ENCODE measurements around the gene SAP30L. TPM values are rescaled to one million over a fixed set of nuclear protein-coding genes. Genes with fewer than 3 reads are reported as not detected.

SAP30L gene
- total RNA-seq, 1 donor from 2014 or later = 25.4 TPM

DNA sequence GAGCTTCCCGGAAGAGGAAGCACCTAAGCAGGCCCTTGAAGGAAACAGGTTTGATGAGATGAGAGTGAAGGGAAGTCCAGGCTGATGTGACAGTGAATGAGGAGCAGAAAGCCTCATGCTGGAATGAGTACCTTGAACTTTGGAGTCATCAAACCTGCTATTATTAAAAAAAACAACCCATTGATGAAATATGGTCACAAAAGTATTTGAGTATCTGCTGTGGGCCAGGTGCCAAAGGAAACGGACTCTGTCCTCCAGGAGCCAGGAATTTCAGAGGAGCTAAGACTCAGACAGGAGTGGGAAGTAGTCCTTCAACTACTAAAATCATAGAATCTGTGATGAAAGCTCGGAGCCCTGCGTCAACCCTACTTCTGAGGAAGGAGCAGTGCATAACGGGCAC is 20.4 kb downstream of the SAP30L start:
- DNase-seq = no peak

DNA sequence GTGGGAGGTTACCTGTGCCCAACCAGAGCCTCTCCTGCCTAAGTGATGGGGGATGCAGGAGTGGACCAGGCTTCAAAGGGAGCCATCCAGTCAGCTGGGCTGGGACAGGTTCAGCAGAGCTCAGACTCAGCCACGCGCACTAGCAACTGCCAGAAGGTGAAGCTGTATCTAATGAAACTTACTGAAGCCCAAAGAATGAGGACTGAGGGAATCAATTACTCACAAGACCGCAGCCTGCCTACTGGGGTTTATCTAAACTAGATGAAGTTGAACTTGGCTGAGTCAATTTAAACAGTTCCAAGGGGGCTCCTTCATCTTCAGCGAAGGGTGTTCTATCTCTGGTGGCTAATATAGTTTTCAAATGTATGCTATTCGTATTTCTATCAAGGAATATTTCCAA is 20.9 kb downstream of the SAP30L start:
- no peak for DNase-seq

DNA sequence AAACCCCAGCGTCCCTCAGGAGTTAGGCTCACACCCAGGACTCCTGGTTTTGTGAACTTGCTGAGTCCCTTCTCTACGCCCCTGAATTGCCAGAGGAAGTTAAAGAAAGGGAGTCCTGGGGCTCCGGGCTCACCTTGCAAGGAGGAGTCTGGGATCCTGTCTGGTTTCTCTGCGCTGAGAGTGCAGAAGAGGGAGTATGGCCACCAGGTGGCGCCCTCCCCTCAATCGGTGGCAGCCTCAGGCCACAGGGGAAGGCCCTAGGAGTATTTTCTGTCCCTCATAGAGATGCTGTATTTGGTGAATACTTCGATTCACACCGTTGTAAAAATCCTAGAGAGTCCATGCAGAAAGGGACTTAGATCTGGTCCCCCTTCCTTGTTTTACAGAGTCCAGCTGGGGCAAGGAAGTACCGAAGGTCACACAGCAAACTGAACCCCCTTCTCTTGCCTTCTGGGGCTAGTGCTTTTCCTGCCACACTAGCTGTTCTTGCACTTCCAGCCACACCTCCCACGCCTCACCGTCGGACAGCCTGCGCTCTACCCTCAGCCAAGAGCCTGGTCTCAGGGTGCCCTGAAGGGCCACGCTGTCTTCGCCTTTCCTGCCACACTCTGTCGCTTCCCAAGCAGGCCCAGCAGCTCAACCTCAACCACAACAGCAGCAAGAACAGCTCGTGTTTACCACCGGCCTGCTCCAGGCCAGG is 22.0 kb downstream of the SAP30L start:
- peak; percentile 43 for DNase-seq

DNA sequence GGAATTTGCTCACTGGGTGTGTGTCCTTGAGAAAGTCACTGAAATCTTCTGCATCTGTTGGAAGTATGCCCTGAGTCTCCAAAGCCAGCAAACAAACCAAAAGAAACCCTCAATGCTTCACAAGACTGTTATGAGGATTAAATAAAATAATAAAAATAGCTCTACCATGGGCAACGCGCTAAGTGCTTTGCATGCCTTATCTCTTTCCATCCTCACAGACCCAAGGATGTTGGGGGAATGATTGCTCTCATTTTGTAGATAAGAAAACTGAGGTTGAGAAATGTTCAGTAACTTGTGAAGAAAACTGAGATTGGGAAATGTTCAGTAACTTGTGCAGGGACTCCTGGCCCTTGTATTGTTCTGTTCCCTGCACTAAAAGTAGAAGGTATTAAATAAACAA is 24.3 kb downstream of the SAP30L start:
- DNase-seq = no peak

DNA sequence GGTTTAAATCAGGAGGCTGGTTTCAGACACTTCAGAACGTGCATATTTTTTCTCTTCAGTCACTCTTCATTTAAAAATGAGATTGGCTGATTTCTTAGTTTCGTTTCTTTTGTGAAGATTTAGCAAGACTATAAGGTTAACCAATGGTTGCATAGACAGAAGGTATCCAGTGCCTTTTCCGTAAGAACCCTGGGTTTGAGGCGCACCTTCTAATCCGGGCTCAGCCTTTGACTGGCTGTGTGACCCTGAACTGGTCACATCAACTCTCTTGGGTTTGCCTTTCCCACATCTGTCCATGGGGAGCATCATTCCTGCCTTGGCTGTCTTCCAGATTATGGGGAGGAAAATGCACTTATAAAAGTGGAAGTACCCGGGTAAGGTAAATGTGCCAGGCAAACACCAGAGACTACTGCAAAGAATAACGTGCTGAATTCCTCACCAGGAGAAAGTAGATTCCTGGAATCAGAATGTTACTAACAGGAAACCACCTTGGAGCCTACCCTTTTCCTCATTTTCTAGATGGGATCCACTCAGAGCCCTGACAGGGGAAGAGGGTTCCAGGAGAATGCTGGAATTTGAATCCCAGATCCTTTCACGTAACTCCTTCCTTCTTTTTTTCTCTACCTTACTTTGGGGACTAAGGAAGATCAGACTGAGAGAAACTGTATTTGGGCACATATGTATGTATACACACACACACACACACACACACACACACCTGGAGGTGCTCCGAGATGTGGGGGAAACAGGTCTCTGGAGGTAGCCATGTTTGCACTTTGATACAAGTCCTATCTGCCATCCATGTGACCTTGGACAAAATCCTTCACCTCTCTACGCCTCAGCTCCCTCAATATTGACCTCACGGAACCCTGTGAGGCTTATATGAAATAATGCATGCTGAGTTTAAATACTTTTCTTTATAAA is 25.4 kb downstream of the SAP30L start:
- no peak for DNase-seq

DNA sequence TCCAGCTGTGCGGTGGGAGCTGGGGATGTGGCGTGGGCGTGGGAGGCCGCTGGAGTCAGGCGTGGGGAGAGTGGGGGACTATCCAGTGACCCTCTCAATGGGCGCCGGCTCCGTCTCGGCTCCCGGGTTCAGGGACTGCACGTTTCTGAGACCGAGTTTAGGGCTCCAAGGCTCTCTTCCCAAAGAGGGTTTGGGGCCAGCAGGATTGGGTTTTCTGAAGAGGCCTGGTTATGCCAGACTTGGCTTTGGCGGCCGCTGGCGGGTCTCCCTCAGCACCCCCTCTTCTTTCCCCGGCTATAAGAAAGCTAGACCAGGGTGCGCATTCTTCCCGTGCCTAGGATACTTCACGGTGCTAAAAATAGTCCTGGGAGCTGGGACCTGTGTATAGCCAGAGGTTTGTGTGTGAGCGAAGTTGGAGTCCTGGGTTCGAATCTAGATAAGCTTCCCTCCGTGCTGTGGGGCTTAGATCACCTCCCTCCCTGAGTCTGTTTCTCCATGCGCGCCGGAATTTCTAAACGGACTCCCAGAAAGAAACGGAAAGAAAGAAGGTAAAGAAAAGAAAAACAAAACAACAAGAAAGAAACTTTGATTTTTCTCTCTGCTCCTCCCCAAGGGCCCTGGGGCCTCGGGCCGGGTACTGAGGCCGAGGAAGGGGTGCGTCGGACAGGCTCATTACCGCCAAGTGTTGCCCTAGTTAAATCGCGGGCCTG is 27.2 kb downstream of the SAP30L start:
- no peak for DNase-seq

DNA sequence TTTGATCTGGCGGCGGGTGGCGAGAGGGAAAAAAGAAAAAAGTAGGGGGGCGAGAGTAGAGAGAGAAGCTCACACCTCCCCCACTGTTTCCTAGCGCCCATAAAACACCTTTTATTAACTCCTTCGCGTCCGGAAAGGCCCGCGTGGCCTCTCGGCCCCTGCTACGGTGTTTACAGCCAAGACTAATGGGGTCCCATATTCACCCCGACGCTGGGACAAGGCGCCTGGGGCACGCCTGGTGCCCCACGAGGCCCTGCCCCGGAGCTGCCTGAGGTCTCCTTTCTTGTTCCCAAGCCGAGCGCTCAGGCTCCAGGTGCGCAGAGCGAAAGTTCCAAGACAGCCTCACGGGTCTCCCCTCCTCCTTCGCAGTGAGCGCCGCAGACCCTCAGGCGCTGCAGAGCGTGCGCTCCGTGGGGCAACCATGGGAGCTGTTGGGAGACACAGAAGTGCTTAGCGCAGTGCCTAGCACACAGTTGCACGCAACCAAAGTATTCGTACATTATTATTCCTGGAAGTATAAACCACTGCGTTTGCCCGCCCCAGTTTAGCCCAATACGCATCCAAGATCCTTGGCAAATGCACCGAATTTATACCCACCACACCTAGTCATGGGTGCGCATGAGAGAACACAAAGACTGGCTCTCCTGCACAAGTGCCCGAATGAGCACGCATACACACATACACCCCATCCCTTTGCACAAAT is 27.9 kb downstream of the SAP30L start:
- DNase-seq = no peak

DNA sequence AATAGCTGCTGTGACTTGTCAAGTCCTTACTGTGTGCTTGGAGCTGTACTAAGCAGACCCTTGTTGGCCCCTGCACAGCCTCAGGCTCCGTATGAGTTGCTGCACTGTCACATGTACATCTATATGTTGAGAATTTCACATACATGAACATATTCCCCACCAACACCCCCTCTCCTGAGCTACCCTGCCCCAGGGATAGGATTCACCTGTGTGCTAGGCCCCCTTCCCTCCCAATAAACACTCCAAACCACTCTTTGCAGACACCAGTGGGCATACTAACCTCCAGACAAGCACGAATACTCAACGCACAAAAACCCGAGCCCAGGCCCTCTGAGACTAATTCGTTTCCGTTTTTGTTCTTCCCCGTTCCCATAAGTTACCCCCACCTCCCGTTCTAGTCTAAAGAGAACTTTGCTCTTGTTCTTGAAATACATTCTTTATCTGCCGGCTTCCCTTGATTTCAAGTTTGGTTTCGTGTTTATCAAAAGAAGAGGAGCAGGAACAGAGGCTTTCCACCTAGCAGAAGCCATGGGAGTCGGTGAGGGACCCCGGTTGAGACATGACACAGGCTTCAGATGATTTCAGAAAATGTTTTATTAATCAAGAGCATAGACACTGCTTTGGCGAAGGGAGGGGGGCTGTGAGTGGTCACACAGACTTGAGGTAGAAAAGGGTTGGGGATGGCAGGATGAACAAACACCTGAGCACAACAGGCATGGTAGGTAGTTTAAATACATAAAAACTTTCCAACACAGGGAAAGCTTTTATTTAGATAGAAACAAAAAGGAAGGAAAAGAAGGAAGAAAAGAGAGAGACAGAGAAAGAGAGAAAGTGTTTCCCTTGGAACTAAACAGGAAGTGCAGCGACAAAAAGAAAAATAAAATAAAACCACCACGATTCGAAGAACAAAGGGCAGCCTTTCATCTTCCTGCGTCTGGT is 28.9 kb downstream of the SAP30L start:
- no peak for DNase-seq

DNA sequence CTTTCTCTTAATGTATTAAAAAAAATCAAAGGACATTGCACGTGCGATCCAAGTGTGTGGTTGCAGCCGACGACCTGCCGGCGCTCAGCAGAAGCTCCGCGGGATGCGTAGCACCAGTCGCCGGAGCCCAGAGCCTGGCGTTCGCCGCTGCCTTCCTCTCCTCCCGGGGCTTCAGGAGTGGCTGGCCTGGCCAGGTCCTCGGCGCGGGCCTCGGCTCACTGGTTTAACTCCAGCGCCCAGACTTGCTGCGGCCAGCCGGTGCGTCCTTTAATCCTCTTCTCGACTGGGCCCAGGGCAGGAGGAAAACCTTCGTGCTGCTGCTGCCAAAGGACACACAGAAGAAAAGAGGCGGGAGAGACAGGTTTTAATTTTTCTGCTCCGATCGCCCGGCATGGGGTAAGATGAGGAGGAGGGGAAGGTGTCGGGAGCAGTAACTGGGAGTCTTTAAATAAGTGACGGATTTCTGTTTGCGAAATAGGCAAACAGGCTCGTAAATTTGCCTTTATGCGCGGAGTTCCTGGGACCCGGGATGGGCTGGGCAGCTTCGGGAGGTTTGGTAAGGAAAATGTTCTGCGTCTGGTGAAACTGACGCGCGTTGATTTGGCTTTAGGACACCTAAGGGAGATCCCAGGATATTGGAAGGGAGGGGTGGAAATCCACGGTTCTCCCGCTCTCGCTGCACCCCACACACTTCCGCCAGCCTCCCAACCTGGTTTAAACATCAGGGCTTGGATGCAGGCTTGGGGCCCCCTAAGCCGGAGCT is 30.0 kb downstream of the SAP30L start:
- no peak for DNase-seq

DNA sequence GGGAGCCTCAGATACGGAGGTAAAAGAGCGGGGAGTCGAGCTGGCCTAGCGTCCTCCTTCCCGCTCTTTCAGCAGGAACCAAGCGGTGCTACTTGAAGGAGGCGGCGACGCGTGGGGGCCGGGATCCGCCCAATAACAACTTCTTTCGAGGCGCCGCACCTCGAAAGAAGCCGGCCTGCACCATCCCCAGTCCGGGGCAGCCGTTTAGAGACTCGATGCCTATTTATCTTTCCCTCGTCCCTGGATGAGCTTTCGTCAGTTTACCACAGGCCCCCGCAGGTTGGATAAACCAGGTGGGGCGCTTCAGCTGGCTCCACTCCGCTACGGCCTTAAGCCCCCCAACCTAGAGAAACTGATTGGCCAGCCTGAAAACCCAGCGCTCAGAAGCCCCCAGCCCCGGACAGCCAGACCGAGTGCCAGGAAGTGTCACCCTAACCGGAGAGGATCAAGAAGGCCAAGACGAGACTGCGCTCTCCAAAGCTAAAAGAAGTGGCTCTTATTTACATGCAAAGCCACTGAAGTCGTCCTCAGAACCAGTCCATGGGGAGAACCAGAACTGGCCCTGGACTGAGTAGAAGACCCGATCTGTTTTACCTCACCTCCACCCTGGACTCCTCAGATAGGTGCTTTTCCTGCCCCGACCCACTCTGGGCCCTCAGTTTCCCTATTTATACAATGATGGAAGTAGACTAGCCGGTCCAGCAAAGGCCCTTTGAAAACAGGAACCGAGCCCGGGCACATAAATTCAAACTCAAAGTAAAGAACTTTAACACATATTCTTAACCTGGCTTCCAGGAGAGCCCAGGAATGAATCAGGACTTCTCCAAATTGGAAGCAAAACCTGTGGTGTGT is 30.8 kb downstream of the SAP30L start:
- no peak for DNase-seq

DNA sequence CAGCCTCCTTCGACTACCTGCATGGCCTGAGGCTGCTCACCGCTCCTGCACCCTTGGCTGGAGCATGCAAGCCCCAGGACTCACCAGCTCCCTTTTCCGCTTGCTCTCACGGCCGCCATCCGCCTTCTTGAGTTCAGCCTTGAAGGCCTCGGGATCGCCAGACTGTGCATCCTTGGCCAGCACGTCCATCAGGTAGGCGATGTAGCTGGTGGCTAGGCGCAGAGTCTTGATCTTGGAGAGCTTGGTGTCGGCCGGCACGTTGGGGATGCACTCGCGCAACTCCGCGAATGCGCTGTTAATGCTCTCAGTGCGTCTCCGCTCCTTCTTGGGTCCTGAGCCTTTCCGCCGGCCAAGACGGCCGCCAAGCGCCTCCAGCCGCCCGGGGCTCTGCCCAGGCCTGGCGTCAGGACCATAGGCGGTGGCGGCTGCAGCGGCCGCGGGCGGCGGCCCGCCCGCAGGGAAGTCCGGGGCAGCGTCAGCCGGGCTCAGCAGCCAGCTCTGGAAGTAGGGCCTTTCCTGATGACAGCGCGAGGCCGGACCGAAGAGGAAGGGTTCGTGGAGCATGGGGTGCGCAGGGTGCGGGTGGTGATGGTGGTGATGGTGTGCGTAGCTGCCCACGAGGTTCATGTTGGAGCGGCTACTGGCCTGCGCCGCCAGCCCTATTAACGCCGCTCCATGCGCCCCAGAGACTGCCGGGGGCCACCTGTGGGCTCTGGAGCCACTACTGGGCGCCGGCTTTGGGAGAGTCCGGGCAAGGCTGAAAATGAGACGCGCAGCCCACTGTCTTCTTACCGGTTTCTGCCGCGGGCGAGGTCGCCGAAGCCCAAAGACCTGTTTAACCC is 31.8 kb downstream of the SAP30L start:
- no peak for DNase-seq

DNA sequence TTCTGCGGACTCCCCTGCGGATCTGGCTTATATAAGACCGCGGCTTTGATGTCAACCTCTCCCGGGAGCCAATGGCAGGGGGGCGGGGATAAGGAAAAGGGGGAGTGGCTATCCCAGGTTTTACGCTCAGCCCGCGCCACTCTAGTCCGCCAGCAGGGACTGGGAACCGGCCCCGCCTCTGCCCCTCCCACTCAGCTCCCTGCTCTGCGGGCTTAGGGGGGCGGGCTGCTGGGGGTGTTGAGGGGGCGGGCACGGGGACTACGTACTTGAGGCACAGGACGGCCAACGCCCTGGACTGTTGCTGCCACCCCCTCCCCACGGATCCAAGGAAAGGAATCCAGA is 32.4 kb downstream of the SAP30L start, which contains the start of gene HAND1:
Gene HAND1 (minus strand): TSS at position 4 of the 342 bp plus-strand sequence. CDS start 219 bp downstream, outside the sequence.
- DNase-seq = no peak

DNA sequence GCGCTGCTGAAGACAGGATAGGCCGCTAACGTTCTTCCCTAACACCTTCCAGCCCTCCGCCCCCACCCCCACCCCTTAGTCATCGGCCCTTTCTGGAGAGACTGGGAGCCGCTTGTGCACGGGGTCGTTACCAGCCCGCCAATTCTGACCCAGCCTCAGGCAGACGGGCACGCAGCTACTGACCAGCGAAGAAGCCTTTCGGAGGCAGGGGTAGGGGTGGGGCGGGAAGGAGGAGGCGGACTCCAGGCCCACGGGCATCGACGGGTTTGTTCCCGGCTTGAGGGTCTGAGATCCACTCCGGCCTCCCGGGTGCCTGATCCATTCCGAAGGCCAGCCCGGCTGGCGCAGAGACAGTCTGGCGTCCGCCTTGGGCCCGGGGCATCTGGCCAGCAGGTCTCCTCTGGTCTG is 33.0 kb downstream of the SAP30L start:
- no peak for DNase-seq

DNA sequence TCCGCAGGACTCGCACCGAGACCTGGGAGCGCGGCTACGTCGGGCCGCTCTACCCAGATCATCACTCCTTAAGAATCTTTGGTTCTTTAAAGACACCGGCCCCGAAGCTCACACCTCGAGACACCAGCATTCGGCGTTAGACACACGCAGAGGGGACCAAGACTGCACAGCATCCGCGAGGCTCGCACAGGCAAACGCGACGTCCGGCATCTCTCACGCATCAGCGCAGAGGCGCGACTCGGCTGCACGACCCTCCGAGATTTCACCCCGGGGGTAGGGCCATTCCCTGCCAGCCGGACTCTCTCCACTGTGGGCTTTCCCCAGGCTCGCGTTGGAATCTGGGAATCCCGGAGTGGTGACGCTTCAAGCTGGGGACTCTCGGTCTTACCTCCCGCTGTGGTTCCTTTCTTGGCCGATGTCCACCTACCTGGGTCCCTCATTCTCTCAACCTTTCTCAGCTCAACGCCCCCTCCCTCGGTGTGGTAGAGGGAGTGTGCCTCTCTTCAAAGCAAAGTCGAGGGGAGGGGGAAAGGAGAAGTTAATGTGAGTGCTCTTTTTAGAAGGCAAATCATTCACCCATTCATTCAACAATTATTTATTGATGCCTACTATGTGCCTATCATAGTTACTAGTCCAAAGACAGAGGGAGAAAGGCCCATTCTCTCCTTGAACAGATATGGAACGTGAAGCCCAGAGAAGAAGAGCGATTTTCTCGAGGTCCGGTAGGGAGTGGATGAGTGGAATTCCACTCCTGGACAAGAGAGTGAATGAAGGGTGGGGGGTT is 33.6 kb downstream of the SAP30L start:
- DNase-seq = no peak

DNA sequence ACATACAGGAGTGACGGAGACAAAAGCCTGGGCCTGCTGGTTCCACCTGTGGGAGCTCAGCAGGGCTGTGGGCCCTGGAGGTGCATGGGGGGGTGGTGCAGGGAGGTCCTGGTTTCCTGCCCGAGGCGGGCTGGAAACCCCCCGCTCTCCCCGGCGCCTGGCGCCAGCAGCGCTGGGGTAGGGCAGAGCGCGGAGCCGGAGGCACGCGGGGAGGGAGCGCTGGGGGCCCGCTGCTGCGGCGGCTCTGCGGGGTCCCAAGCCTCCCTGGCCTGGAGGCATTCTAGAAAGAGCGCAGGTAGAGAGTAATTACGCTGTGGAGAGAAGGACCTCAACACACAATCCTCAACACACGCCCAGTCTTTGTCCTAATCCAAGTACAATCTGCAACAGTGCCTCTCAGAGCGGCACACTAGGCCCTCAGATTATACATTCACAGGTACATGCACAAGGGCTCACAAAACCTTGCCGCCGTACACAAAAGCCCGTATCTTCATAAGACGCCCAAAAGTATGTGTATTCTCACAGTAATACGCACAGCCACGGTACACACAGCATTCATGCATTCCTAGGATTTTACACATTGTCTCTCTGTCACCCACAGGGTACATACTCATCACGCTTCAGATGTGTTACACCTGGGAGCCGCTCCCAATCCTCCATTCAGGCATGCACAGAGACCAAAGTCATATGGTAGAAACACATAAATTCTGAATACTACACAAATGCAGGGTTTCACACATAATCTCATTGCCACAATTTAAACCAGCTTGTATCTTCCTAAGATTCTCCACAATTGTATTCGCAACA is 34.4 kb downstream of the SAP30L start:
- no peak for DNase-seq

DNA sequence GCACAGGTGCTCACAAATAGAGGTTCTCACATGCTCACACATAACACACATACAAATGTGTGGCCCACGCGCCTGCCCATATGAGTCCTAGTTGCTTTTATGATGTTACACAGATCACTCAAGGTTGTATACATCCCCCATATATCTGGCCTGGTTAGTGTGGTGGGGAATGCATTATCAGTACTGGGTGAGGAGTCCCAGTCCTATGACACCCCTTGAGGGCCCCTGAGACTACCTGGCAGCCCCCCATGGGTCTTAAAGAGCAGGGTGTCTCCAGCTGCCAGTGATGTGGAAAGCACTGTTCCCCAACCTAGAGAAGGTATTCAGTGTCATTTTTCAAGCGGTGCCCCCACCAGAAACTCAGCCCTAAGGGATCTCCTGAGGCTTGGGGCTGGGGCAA is 35.0 kb downstream of the SAP30L start:
- no peak for DNase-seq
